ENCODE results near the gene ANKRD66. TPM values are rescaled to one million over a fixed set of nuclear protein-coding genes. Genes with fewer than 3 reads are reported as not detected.

Gene ANKRD66
- total and polyA plus RNA-seq, 2 experiments from 2014 or later: not detected

DNA sequence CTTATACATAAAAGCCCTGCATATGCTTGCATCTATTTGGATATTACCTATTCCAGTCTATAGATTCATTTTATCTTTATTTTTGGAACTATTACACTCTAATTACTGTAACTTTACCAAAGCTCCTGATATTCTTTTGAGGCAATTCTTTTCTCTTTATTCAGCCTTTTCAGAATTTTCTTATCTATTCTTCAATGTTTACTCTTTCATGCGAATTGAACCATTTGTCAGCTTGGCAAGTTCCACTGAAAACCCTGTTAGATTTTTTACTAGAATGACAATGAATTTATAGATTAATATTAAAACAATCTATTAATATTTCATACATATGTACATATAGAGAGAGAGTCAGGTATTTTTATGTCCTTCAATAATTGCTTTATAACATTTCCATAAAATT lies 45.9 kb downstream of the ANKRD66 start:
- H3K36me3 ChIP-seq: no peaks in the 10 kb centered on the region
- H3K9me3 ChIP-seq (ENCODE audit: low read depth): no peaks in the 10 kb centered on the region
- no peaks in the 10 kb centered on the region for H3K27me3 ChIP-seq
- TF ChIP-seq, protein P1, sequence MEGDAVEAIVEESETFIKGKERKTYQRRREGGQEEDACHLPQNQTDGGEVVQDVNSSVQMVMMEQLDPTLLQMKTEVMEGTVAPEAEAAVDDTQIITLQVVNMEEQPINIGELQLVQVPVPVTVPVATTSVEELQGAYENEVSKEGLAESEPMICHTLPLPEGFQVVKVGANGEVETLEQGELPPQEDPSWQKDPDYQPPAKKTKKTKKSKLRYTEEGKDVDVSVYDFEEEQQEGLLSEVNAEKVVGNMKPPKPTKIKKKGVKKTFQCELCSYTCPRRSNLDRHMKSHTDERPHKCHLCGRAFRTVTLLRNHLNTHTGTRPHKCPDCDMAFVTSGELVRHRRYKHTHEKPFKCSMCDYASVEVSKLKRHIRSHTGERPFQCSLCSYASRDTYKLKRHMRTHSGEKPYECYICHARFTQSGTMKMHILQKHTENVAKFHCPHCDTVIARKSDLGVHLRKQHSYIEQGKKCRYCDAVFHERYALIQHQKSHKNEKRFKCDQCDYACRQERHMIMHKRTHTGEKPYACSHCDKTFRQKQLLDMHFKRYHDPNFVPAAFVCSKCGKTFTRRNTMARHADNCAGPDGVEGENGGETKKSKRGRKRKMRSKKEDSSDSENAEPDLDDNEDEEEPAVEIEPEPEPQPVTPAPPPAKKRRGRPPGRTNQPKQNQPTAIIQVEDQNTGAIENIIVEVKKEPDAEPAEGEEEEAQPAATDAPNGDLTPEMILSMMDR (IDR thresholded peaks at IDR 0.05; ENCODE audit: low read depth, low read length): no peak
- no peak overlapping the region for H3K4me3 ChIP-seq
- H3K27ac ChIP-seq: no peak overlapping the region
- no peak for DNase-seq (ENCODE audit: low read depth in 1 of 2, low spot score in 1 of 2)
- H3K4me1 ChIP-seq (ENCODE audit: low read depth): no peaks in the 10 kb centered on the region

DNA sequence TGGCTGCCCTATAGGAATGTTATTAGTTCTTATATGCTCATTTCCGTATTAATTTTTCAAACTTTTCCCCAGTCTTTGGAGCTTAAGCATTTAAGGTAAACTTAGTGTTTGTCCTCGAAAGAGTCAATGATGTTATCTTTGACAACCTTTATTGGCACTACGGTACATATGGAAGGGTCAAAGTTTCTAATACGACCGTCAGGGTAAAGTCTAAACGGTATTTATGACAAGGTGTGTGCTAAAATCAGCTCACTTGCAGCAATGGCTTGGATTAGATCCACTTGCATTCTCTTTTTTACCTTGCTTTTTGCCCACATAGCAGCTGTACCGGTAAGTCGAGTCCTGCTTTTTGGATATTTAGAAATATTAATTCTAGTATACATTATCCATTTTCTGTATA lies 46.4 kb downstream of the ANKRD66 start, which contains the start of gene MEP1A:
Gene MEP1A (plus strand): TSS at position 252 of the 400 bp plus-strand sequence. CDS start 10 bp downstream, at position 262.
- Histone ChIP-seq H3K27me3 (no peaks in the 10 kb centered on the region), H3K4me1 (ENCODE audit: low read depth) (no peaks in the 10 kb centered on the region)

DNA sequence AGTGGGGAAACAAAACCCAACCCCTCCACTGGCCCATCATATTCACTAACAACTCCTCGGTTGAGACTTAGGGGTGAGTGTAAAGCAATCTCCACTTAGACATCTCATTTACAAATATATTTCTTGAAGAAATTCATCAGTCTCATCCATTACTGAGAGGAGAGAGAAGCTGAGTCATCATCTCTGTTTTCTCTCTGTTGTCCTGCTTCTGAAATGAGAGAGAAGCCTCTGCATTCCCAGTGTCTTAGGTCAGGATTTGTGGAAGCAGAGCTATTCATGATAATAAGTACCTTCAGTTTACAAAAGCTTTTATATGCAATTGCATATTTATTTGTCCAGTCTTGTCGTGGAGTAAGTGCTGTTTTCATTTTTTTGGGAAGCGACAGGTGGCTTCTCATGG lies 47.3 kb downstream of the ANKRD66 start:
- no peak for DNase-seq (ENCODE audit: low read depth in 1 of 2, low spot score in 1 of 2)
- Histone ChIP-seq H3K9me3 (ENCODE audit: low read depth) (no peaks in the 10 kb centered on the region), H3K4me1 (ENCODE audit: low read depth) (no peaks in the 10 kb centered on the region), H3K36me3 (no peaks in the 10 kb centered on the region), H3K27me3 (no peaks in the 10 kb centered on the region), H3K4me3 (no peak overlapping the region), H3K27ac (no peak overlapping the region)
- TF ChIP-seq, protein P1 (IDR thresholded peaks at IDR 0.05; ENCODE audit: low read depth, low read length): no peak

More for the DNA sequence above, 46.4 kb downstream of the ANKRD66 start, which contains the start of gene MEP1A:
- DNase-seq (ENCODE audit: low read depth in 1 of 2, low spot score in 1 of 2): no peak
- Histone ChIP-seq H3K9me3 (ENCODE audit: low read depth) (no peaks in the 10 kb centered on the region), H3K4me3 (no peak within 1 kb of the TSS), H3K36me3 (no peaks in the 10 kb centered on the region), H3K27ac (no peak within 1 kb of the TSS)
- TF ChIP-seq, protein P1 (IDR thresholded peaks at IDR 0.05; ENCODE audit: low read depth, low read length): no peak

GRCh38 chr6:46795816-46796215 lies 49.1 kb downstream of the ANKRD66 start:
- no peak for DNase-seq (ENCODE audit: low read depth in 1 of 2, low spot score in 1 of 2)
- Histone ChIP-seq H3K27ac (no peak overlapping the region), H3K36me3 (no peaks in the 10 kb centered on the region), H3K9me3 (ENCODE audit: low read depth) (no peaks in the 10 kb centered on the region), H3K27me3 (no peaks in the 10 kb centered on the region), H3K4me3 (no peak overlapping the region), H3K4me1 (ENCODE audit: low read depth) (no peaks in the 10 kb centered on the region)
- TF ChIP-seq, protein P1 (IDR thresholded peaks at IDR 0.05; ENCODE audit: low read depth, low read length): no peak

DNA sequence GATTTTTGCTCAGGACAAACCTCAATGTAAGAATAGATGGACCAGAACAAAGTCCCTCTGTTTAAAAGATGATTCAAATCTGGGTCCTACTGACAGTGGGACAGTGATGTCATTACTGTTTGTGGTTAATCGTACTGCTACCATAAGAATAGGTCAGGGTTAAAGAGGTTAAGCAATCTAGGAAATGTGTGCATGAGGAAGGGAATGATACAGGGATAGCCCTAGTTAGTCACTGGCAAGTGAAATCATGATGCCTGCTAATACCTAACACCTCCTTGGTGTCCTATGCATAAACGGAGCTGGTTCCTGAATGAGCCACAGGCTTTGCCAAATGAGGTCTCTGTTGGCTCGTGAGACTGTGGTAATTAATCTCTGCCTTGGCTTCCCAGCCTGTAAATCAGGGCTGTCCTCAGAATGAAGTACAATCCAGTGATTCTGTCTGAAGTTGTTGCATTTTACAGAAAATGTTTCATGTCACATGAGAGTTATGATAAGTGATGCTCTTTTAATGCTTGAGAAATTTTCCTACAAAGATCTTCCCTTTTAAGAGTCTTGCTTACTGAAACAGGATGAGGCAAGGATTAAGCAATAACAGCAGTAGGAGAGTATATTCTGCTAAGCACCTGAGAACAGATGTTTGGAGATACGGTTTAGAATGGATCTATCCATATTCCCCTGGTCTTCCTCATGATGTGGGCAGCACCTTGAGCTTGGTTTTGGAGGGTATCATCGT lies 50.3 kb downstream of the ANKRD66 start:
- Histone ChIP-seq H3K9me3 (ENCODE audit: low read depth) (no peaks in the 10 kb centered on the region), H3K27me3 (no peaks in the 10 kb centered on the region), H3K4me1 (ENCODE audit: low read depth) (no peaks in the 10 kb centered on the region), H3K4me3 (no peak overlapping the region), H3K27ac (no peak overlapping the region), H3K36me3 (no peaks in the 10 kb centered on the region)
- no peak for DNase-seq (ENCODE audit: low read depth in 1 of 2, low spot score in 1 of 2)
- TF ChIP-seq, protein P1 (IDR thresholded peaks at IDR 0.05; ENCODE audit: low read depth, low read length): no peak
